ENCODE results near the gene FOXL2.

The FOXL2 gene

DNA sequence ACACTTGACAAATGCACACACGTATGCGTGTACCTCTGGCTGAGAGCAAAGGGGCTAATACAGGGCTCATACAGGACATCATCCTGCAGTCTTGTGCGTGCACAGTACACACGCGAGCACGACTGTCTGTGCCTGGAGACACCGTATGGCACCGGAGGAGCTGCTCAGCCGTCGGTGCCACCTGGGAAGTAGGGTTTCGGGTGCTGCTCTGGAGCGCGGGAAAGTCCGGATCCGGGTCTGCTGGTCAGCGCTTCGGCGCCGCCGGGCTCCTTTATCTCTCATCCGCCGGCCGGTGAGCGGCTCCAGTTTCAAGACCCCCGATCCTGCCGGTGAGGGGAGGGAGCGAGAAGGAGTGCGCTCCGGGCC, 9.3 kb downstream of the FOXL2 start:
- H3K4me1 ChIP-seq (ENCODE audit: insufficient read depth, poor library complexity, severe bottlenecking) = no peaks in the 10 kb centered on the region
- peaks cover 77% of the 10 kb centered on the region for H3K27me3 ChIP-seq (ENCODE audit: insufficient read depth, poor library complexity, severe bottlenecking)
- TF ChIP-seq, protein P1, sequence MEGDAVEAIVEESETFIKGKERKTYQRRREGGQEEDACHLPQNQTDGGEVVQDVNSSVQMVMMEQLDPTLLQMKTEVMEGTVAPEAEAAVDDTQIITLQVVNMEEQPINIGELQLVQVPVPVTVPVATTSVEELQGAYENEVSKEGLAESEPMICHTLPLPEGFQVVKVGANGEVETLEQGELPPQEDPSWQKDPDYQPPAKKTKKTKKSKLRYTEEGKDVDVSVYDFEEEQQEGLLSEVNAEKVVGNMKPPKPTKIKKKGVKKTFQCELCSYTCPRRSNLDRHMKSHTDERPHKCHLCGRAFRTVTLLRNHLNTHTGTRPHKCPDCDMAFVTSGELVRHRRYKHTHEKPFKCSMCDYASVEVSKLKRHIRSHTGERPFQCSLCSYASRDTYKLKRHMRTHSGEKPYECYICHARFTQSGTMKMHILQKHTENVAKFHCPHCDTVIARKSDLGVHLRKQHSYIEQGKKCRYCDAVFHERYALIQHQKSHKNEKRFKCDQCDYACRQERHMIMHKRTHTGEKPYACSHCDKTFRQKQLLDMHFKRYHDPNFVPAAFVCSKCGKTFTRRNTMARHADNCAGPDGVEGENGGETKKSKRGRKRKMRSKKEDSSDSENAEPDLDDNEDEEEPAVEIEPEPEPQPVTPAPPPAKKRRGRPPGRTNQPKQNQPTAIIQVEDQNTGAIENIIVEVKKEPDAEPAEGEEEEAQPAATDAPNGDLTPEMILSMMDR (IDR thresholded peaks at IDR 0.05; ENCODE audit: poor library complexity, severe bottlenecking) = no peak
- H3K27ac ChIP-seq (ENCODE audit: poor library complexity, severe bottlenecking) = no peak overlapping the region
- no peak overlapping the region for H3K4me3 ChIP-seq (ENCODE audit: severe bottlenecking)
- peak; percentile 26; the same call in 1 of the 3 replicates for ATAC-seq (ENCODE audit: low read depth)
- DNase-seq (ENCODE audit: low spot score) = no peak
- H3K36me3 ChIP-seq (ENCODE audit: low read depth) = no peaks in the 10 kb centered on the region
- no peaks in the 10 kb centered on the region for H3K9me3 ChIP-seq (ENCODE audit: severe bottlenecking)

DNA sequence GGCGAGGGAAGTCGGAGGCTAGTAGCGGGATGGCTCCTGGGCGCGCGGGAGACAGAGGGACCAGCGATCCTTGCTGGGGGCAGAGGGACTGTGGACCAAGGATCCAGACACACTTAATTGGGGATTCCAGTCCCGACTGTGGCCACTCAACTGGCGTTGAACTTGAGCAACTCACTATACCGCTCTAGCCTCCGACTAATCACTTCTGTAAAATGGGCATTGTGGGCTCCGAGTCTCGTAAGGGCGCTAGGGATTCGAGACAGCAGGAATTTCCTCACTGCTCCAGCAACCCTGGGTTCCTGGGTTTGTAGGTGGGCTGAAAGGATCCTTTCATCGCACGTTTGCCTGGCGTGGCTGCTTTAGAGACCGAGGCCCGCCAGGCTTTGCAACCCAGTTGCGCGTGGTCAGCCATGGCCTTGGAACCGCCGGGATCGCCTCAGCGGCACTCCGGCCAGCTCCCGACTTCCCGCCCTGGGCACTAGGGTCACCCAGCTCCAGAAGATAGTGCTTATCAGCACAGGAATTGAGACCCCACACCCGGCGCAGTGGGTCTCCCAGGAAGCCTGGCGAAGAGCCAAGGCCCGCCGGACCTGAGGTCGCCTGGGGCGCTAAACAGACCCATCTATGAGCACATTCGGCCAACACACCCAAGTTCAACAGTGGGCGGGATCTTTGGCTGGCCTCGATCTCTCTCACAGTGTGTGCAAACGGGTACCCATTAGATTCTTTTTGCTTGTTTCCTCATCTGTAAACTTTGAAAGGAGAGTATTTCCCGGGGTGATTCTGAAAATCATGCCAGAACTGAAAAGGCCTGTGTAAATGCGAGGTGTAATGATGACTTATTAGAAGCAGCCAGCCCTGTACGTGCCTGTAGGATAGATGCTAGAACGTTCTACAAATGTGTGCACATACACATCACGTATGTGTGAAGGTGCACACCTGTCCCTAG, 9.9 kb downstream of the FOXL2 start:
- DNase-seq (ENCODE audit: low spot score) = no peak
- no peak for ATAC-seq (ENCODE audit: low read depth)

DNA sequence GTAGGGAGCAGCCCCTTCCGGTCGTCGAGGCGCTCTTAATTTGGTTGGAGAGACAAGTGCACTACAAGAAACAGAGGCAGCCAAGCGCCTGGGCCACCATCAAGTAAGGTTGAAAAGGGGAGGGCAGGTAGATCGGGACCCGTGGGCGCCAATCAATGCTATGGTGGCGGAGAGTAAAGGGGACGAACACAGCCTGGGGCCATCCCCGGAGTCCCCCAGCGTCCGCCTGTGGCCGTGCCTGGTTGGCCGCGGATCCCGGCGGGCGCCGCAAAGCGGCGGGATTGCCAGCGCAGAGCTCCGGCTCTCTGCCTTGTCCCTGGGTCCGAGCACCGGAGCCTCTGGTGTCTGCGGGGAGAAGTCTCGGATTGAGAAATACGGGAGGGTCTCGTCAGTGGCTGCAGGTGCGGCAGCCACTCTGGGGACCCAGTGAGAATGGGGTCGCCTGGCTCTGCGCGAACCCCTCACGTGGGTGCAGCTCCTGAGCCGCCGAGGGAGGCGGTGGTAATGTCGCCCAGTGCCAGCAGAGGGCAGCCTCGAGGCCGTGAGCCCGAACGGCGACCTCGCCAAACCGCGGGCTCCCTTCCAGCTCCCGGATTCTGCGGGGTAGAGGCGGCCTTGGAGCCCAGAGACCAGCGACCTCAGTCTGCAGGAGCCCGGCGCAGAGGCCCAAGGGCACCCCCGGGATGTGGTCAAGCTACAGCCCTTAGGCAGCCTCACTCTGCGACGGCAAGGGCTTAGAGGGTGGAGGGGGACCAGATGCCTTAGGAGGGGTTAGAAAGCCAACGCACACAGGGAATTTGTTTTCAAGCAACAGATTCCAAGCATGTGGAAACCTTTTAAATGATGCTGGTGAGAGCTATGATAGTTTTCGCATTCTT, 10.8 kb downstream of the FOXL2 start:
- no peak overlapping the region for H3K27ac ChIP-seq (ENCODE audit: poor library complexity, severe bottlenecking)
- DNase-seq (ENCODE audit: low spot score) = no peak
- H3K4me1 ChIP-seq (ENCODE audit: insufficient read depth, poor library complexity, severe bottlenecking) = no peaks in the 10 kb centered on the region
- peaks cover 61% of the 10 kb centered on the region for H3K27me3 ChIP-seq (ENCODE audit: insufficient read depth, poor library complexity, severe bottlenecking)
- TF ChIP-seq, protein P1 (IDR thresholded peaks at IDR 0.05; ENCODE audit: poor library complexity, severe bottlenecking) = peak; percentile 83
- no peaks in the 10 kb centered on the region for H3K36me3 ChIP-seq (ENCODE audit: low read depth)
- peak overlapping the region; percentile 16 for H3K4me3 ChIP-seq (ENCODE audit: severe bottlenecking)
- H3K9me3 ChIP-seq (ENCODE audit: severe bottlenecking) = no peaks in the 10 kb centered on the region
- peak; percentile 47; the same call in 2 of the 3 replicates for ATAC-seq (ENCODE audit: low read depth)

More for the DNA sequence above, 9.9 kb downstream of the FOXL2 start:
- H3K4me1 ChIP-seq (ENCODE audit: insufficient read depth, poor library complexity, severe bottlenecking) = no peaks in the 10 kb centered on the region
- TF ChIP-seq, protein P1 (IDR thresholded peaks at IDR 0.05; ENCODE audit: poor library complexity, severe bottlenecking) = no peak
- H3K4me3 ChIP-seq (ENCODE audit: severe bottlenecking) = no peak overlapping the region
- no peaks in the 10 kb centered on the region for H3K9me3 ChIP-seq (ENCODE audit: severe bottlenecking)
- no peak overlapping the region for H3K27ac ChIP-seq (ENCODE audit: poor library complexity, severe bottlenecking)
- H3K36me3 ChIP-seq (ENCODE audit: low read depth) = no peaks in the 10 kb centered on the region
- peaks cover 70% of the 10 kb centered on the region for H3K27me3 ChIP-seq (ENCODE audit: insufficient read depth, poor library complexity, severe bottlenecking)

DNA sequence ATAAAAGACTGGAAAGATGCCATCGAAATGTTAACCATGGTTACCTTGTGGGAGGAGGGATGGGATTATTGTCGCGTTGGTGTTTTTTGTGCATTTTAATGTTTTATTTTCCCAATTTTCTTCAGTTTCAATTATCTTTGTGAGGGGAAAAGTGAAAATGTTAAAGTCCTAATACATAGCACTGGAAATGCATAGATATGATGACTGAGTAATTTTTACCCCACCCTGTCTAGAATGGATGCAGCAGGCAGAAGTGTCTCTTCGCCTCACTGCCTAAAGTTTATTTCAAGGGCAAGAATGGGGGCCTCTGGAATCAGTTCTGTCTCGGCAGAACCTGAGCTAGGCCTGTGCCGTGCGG, 11.5 kb downstream of the FOXL2 start:
- TF ChIP-seq, protein P1 (IDR thresholded peaks at IDR 0.05; ENCODE audit: poor library complexity, severe bottlenecking) = no peak
- Histone ChIP-seq H3K4me1 (ENCODE audit: insufficient read depth, poor library complexity, severe bottlenecking) (no peaks in the 10 kb centered on the region), H3K27ac (ENCODE audit: poor library complexity, severe bottlenecking) (no peak overlapping the region), H3K27me3 (ENCODE audit: insufficient read depth, poor library complexity, severe bottlenecking) (peaks cover 55% of the 10 kb centered on the region), H3K4me3 (ENCODE audit: severe bottlenecking) (no peak overlapping the region), H3K9me3 (ENCODE audit: severe bottlenecking) (no peaks in the 10 kb centered on the region), H3K36me3 (ENCODE audit: low read depth) (no peaks in the 10 kb centered on the region)
- ATAC-seq (ENCODE audit: low read depth) (no peak), DNase-seq (ENCODE audit: low spot score) (no peak)
